HG03064 (cell line): ENCODE measurements around the gene SLC35B2.

Source experiments
- ATAC-seq: cut with Tn5 transposase; IDR thresholded peaks from one replicate; pipeline ENCODE4 v1.9.1; 2021; ENCODE audit warnings: low read depth; ENCODE audit not compliant: unreplicated experiment

Gene SLC35B2

GRCh38 chr6:44255105-44255808 lies 2.1 kb downstream of the SLC35B2 start:
- no peak for ATAC-seq

DNA sequence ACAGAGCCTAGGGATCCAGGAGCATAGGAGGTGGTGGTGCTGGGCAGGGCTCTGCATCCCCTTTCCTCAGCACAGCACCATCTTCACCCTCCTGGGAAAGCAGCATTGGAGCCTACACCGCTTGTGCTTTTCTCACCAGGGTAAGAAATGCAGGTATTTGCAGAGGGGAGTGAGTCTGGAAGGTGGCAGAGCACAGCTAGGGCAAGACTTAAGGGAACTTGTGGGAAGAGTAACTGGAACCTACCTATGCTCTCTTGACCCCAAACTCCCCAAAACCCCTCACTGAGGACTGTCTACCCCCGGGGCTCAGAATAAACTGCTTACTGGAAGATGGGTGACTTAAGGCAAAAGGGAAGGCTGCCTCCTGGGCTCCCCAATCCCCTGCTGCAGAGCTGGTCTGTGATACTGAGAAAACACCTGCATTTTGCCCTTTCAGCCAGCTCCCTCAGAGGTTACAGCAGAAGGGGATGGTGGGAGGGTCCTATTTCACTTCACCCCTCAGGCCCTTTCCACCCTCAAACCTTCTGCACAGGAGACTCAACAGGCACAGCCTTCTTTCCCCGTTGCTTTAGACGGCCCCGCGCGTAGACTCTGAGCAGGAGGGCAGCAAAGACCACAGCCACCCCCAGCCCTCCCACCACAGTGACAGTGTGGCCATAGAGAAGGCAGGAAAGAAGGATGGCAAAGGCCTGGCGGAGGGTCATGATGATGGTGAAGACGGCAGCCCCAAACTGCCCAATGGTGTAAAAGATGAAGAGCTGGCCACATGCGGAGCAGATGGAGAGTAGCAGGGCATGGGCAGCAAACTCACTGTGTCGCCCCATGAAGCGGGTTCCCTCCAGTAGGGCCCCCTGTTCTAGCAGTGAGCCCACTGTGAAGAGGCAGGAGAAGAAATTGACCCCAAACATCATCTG lies 2.9 kb downstream of the SLC35B2 start:
- ATAC-seq: no peak

- no peak for ATAC-seq
These were observed 3.8 kb downstream of the SLC35B2 start for GRCh38 chr6:44253307-44254101.

DNA sequence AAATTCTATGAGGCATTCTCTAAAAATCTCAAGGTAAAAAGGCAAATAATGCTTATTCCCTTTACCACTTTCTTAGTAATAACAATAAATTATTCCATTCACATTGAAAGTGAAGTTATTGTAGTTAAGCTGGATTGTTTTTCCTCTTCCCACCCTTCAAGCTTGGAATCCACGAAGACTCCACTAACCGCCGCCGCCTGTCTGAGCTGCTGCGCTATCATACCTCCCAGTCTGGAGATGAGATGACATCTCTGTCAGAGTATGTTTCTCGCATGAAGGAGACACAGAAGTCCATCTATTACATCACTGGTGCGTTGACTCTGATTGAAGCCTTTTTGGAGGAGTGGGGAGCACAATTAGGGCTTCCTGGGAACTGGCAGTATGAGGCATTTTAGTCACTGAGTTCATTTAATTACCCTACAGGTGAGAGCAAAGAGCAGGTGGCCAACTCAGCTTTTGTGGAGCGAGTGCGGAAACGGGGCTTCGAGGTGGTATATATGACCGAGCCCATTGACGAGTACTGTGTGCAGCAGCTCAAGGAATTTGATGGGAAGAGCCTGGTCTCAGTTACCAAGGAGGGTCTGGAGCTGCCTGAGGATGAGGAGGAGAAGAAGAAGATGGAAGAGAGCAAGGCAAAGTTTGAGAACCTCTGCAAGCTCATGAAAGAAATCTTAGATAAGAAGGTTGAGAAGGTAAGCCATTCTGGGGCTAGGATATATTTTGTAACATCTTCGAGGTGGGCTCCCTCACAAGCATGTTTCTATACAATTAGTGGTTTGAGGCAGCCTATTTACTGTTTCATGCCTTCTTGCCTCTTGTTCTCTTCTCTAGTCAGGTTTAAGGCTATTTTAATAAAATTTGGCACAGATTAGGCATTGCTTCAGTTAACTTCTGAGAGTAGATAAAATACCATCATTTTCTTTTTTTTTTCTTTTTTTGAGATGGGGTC lies 5.5 kb downstream of the SLC35B2 start:
- no peak for ATAC-seq

- no peak for ATAC-seq
These were observed 6.6 kb downstream of the SLC35B2 start for GRCh38 chr6:44250718-44251123.

DNA sequence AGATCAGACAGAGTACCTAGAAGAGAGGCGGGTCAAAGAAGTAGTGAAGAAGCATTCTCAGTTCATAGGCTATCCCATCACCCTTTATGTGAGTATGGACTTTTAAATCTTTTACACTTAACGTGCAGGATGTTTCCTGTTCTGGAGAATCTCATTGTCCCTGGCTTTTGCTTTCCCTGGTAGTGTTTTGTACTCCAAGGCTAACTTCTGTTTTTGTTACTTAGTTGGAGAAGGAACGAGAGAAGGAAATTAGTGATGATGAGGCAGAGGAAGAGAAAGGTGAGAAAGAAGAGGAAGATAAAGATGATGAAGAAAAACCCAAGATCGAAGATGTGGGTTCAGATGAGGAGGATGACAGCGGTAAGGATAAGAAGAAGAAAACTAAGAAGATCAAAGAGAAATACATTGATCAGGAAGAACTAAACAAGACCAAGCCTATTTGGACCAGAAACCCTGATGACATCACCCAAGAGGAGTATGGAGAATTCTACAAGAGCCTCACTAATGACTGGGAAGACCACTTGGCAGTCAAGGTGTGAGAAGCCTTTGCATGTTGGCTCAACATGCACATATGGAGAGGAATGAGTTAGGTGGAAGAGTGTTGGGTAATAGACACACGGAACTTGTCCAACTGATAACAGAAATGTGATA lies 7.1 kb downstream of the SLC35B2 start:
- no peak for ATAC-seq

DNA sequence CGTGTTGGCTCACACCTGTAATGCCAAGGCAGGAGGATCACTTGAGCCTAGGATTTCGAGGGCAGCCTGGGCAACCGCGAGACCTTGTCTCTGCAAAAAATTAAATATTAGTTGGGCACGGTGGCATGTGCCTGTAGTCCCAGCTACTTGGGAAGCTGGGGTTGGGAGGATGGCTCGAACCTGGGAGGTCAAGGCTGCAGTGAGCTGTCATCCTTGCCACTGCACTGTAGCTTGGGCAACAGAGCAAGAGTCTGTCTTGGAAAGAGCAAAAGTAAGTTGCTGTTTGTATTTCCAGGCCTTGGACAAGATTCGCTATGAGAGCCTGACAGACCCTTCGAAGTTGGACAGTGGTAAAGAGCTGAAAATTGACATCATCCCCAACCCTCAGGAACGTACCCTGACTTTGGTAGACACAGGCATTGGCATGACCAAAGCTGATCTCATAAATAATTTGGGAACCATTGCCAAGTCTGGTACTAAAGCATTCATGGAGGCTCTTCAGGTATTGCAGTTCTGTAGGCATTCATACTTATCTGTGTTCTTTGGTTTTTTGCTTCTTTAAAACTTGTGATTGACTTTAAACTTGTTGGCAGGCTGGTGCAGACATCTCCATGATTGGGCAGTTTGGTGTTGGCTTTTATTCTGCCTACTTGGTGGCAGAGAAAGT lies 8.1 kb downstream of the SLC35B2 start:
- ATAC-seq: no peak

DNA sequence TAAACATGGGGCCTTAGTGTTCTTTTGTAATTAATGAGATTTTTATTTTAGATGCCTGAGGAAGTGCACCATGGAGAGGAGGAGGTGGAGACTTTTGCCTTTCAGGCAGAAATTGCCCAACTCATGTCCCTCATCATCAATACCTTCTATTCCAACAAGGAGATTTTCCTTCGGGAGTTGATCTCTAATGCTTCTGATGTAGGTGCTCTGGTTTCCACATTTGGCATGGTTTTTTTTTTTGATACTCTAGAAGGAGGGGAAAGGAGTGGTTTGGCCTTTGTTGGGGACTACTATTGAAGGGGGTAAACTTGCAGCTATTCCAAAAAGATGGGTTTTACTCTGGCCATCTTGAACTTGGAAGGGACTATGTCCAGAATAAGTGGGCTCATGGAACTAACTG lies 8.7 kb downstream of the SLC35B2 start:
- no peak for ATAC-seq

DNA sequence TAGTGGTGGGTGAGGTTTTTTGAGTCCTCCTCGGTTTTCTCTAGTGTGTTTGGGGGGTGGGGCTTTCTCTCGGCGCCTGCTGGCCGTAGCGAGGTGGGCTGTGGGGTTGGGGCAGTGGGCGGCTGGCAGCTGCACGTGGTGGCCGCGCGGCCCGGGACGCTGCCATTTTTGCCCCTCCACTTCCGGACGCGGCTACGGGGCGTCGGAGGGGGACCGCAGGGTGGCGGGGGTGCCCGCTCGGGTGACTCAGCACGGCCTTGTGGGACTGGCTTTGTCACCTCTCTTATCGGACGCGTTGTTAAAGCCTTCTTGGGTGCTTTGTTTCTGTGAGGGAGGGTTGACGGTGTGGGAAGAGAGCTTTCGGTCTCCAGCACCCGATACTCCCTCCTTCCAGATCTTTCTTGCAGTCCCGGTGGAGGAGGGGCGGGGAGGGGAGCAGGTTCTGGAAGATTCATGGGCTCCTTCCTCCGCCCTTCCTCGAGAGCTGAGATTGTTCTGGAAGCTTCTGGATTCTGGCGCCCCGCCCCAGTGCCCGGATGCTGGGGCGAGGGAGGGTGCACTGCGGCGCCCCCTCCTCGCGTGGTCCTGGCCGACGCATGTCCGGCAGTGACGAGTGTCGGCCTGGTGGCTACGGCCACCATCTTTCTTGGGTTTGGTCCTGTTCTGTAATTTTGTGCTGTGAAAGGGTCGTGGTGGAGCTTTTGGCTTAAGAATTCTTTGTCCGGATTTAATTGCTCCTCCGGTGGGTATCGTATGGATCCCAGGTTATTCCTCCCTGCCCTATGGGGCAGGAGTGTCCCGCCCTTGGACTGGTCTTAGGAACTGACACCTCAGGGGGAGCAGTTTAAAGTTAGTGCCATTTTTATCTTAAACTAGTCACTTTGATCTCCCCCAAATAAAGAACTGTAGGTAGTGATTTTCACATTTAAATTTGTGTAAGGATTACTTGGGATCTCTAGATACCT lies 9.7 kb downstream of the SLC35B2 start:
- ATAC-seq: peak; percentile 40

GRCh38 chr6:44246663-44247337 lies 10.5 kb downstream of the SLC35B2 start, which contains the start of gene HSP90AB1:
Gene HSP90AB1 (plus strand): TSS chr6:44247101. CDS start chr6:44248630, 1,529 bp downstream.
- peak; percentile 50 for ATAC-seq

DNA sequence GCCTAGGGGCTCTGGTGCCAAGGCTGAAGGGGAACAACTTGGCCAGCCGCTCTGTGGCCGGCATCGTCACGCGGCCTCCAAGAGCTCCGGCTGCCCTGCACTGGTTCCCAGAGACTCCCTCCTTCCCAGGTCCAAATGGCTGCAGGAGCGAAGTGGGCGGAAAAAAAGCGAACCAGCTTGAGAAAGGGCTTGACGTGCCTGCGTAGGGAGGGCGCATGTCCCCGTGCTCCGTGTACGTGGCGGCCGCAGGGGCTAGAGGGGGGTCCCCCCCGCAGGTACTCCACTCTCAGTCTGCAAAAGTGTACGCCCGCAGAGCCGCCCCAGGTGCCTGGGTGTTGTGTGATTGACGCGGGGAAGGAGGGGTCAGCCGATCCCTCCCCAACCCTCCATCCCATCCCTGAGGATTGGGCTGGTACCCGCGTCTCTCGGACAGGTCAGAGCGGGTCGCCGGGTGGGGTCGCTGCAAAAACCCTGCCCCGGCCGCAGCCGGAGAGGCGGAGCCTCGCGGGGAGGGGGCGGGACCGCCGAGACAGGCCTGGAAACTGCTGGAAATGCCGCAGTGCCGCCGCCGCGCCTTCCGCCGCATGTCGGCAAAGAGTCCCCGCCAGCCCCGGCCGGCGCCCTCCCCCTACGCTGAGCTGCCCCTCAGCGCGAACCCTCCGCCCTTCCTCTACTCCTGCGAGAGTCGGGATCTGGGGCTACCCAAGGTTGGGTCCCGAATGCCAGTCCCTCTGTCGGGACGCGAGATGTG lies 11.2 kb downstream of the SLC35B2 start:
- peak; percentile 38 for ATAC-seq

GRCh38 chr6:44245391-44245911 lies 11.9 kb downstream of the SLC35B2 start:
- ATAC-seq: no peak

DNA sequence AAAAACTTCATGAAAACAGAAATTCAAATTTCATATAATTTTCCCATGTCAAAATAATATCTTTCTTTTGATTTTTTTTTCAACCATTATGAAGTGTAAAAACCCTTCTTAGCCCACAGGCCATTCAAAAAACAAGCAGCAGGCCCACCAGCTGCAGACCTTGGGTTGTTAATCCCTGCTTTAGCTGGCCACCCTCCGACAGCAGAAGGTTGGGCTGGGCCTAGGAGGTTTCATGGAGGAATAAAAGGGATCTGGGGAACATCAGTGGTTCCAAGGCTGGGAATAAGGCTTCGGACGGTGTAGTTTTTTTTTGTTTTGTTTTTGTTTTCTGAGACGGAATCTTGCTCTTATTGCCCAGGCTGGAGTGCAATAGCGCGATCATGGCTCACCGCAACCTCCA lies 14.0 kb downstream of the SLC35B2 start:
- ATAC-seq: no peak

- no peak for ATAC-seq
These were observed 18.5 kb downstream of the SLC35B2 start for GRCh38 chr6:44238687-44239350.

- no peak for ATAC-seq
These were observed 19.4 kb downstream of the SLC35B2 start for GRCh38 chr6:44237813-44238433.
